ENCODE results near the gene COX20.
A peak's percentile ranks its signal among the peaks of the same experiment; 100 is the strongest.

The COX20 gene

GRCh38 chr1:244862699-244863490 lies 27.4 kb downstream of the COX20 start:
- TF ChIP-seq CTCF (conservative IDR thresholded peaks at IDR 0.05) = no peak
- H3K27ac ChIP-seq = peak overlapping the region; percentile 99

DNA sequence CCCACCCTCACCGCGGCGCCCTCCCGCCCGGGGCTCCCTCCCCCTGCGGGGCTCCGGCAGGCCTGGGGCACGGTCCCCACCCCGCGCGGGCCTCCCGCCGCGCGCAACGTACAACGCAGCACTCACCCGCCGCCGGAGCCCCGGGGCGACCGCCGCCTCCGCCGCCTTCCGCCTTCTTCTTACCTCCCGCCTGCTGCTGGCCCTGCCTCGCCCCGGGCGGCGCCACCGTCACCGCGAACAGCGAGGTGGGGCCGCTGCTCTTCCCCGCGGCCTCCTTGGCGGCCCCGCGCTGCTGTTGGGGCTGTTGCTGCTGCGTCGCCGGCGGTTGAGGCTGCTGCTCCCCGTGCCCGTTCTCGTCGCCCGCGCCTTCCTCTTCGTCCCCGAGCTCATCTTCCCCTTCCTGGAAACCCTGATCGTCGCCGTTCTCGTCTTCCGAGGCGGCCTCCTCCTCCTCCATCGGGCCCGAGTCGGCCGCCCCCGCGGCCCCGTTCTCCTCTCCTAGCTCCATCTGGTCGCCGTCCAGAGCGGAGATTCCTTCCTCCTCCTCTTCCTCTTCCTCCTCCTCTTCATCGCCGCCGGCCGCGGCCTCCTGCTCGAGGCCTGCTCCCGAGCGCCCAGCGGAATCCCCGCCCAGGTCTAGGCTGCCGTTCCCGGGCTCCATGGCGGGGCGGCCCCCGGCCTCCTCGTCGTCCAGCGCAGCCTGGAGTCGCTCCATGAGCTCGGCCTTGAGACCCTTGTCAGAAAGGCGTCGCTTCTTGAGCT lies 28.2 kb downstream of the COX20 start:
- peak overlapping the region; percentile 99 for H3K27ac ChIP-seq
- TF ChIP-seq CTCF (conservative IDR thresholded peaks at IDR 0.05) = no peak

- peak within 1 kb of the TSS; percentile 99 for H3K27ac ChIP-seq
- TF ChIP-seq CTCF (conservative IDR thresholded peaks at IDR 0.05) = peak; percentile 37
Observed at GRCh38 chr1:244864253-244865027, 29.0 kb downstream of the COX20 start, which contains the start of gene HNRNPU. Gene HNRNPU, minus strand, starts transcription at chr1:244864543. Its CDS starts 236 bp downstream, at chr1:244864307.

GRCh38 chr1:244865028-244865371 lies 29.5 kb downstream of the COX20 start:
- H3K27ac ChIP-seq = peak overlapping the region; percentile 99
- TF ChIP-seq CTCF (conservative IDR thresholded peaks at IDR 0.05) = no peak

DNA sequence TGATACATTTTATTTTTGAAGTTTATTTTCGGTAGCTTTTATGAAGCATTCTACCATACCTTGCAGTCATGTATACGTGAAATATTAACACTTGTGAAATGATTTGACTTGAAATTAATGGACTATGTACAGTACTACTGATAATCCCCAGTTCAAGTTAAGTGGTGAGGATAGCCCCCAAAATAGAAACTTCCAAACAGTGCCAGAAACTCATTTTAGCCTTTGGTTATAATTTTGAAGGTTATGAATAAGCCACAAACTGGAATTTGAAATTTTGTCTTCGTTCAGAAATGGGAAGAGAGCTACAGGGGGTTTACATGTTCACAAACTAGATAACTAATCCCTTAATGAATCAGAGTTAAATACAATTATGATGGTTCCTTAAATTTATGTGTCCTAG lies 30.4 kb downstream of the COX20 start:
- TF ChIP-seq CTCF (conservative IDR thresholded peaks at IDR 0.05) = no peak
- H3K27ac ChIP-seq = peak overlapping the region; percentile 99

- H3K27ac ChIP-seq = peak overlapping the region; percentile 99; the same call in 1 of the 2 replicates
- no peak for TF ChIP-seq CTCF (conservative IDR thresholded peaks at IDR 0.05)
Observed at GRCh38 chr1:244866355-244866754, 30.9 kb downstream of the COX20 start.
